AG04449 (cell line): Measurements from ENCODE around the gene RARG.

Experiments used
- CTCF ChIA-PET: fragments of 350-600 bp; formaldehyde crosslinking; extraction: SDS; loops from one replicate; lab custom pipeline; 2021; ENCODE audit warnings: antibody characterized with exemption; lab: Yijun Ruan, JAX
- POLR2A ChIA-PET: fragments of 400-600, 350-600 bp; formaldehyde crosslinking; extraction: SDS; loops from one replicate; lab custom pipeline; 2020; ENCODE audit warnings: antibody characterized with exemption, inconsistent platforms; lab: Yijun Ruan, JAX
- DNase-seq: peaks from one replicate; pipeline ENCODE4 v3.0.0-alpha.2; 2010; ENCODE audit warnings: low read depth, low spot score
- H3K4me3 ChIP-seq: 2 replicates; pipeline ENCODE4 v1.5.1; 2011; ENCODE audit warnings: low read depth, mild to moderate bottlenecking, control low read depth, low read length
- TF ChIP-seq, protein P1 (sequence below): IDR thresholded peaks from one replicate; pipeline ENCODE4 v1.5.1; 2011; ENCODE audit warnings: mild to moderate bottlenecking, moderate library complexity, low read length, control low read depth, inconsistent platforms; ENCODE audit not compliant: insufficient read depth; ENCODE audit errors: missing control alignments

Gene RARG

GRCh38 chr12:53227836-53228235 is 4.2 kb downstream of the RARG start:
- no peak for DNase-seq
- H3K4me3 ChIP-seq: no peak overlapping the region
- TF ChIP-seq, protein P1, sequence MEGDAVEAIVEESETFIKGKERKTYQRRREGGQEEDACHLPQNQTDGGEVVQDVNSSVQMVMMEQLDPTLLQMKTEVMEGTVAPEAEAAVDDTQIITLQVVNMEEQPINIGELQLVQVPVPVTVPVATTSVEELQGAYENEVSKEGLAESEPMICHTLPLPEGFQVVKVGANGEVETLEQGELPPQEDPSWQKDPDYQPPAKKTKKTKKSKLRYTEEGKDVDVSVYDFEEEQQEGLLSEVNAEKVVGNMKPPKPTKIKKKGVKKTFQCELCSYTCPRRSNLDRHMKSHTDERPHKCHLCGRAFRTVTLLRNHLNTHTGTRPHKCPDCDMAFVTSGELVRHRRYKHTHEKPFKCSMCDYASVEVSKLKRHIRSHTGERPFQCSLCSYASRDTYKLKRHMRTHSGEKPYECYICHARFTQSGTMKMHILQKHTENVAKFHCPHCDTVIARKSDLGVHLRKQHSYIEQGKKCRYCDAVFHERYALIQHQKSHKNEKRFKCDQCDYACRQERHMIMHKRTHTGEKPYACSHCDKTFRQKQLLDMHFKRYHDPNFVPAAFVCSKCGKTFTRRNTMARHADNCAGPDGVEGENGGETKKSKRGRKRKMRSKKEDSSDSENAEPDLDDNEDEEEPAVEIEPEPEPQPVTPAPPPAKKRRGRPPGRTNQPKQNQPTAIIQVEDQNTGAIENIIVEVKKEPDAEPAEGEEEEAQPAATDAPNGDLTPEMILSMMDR: no peak
- ChIA-PET CTCF (interaction anchor here (0.6 to 2.3 kb wide), 2 partner anchors 8 to 19 kb away, joined by 3 to 5 read pairs; no protein-coding TSS in a partner anchor), POLR2A (no interaction called here)

GRCh38 chr12:53227341-53227740 is 4.7 kb downstream of the RARG start:
- DNase-seq: no peak
- POLR2A ChIA-PET: no interaction called here
- CTCF ChIA-PET: interaction anchor here (2.3 kb wide), 1 partner anchor 19 kb away, joined by 5 read pairs; no protein-coding TSS in a partner anchor
- H3K4me3 ChIP-seq: no peak overlapping the region
- TF ChIP-seq, protein P1: no peak

- CTCF ChIA-PET: no interaction called here
- H3K4me3 ChIP-seq: no peak overlapping the region
- POLR2A ChIA-PET: no interaction called here
- TF ChIP-seq, protein P1: no peak
- no peak for DNase-seq
These were observed 5.2 kb downstream of the RARG start for GRCh38 chr12:53226815-53227214.

GRCh38 chr12:53225635-53226424 is 6.2 kb downstream of the RARG start:
- POLR2A ChIA-PET: interaction anchor here (0.6 kb wide), 1 partner anchor 65 kb away, joined by 3 read pairs; no protein-coding TSS in a partner anchor
- CTCF ChIA-PET: interaction anchor here (1.0 to 2.2 kb wide), 3 partner anchors 10 to 51 kb away, joined by 3 to 15 read pairs (median 3); no protein-coding TSS in a partner anchor

DNA sequence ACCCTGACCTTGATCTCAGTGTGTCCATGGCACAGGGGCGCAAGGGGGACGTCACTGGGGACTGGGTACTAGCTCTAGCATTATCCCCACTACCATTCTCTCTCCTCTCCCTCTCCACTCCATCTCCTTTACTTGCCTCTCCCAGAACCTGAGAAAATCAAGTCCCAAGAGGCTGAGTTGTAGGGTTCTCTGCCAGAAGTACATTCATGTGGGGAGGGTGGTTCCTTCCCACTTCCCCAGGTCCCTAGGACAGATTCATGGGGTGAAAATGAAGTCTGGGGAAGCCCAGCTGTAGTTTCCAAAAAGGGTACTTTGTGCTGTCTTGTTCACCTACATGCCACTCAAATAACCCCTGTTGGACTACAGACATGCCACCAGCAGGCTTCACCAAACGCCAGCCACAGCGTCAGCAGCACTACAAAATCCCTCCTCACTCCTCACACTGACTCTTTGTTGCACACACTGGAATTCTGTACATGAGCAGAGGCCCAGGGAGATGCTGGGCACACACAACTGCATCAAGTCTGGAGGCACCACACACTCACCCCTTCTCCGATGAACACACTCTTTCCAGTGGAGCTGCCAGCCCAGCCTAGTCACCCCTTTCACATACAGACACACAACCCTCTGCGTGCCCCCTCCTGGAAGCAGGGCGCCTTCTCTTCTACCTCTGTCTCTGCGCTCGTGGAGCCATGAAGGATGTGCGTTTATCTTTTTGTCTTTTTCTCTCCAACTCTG is 6.9 kb downstream of the RARG start:
- POLR2A ChIA-PET: no interaction called here
- H3K4me3 ChIP-seq: no peak overlapping the region

More at GRCh38 chr12:53225635-53226424, 6.2 kb downstream of the RARG start:
- TF ChIP-seq, protein P1: no peak
- DNase-seq: no peak
- H3K4me3 ChIP-seq: no peak overlapping the region

More for the DNA sequence above, 6.9 kb downstream of the RARG start:
- no peak for DNase-seq
- TF ChIP-seq, protein P1: no peak
- CTCF ChIA-PET: interaction anchor here (1.0 to 2.2 kb wide), 4 partner anchors 11 to 52 kb away, joined by 3 to 15 read pairs (median 3); no protein-coding TSS in a partner anchor
